ENCODE measurements around the gene OR56A1. TPM values are rescaled to one million over a fixed set of nuclear protein-coding genes. Genes with fewer than 3 reads are reported as not detected.

The OR56A1 gene
- total RNA-seq, 2 donors from 2014 or later, result not detected

- Histone ChIP-seq H3K9me3 (no peaks in the 10 kb centered on the region), H3K4me3 (no peak overlapping the region), H3K27ac (no peak overlapping the region), H3K4me1 (replicated peaks) (no peaks in the 10 kb centered on the region), H3K36me3 (no peaks in the 10 kb centered on the region), H3K27me3 (replicated peaks; ENCODE audit: insufficient read depth) (no peaks in the 10 kb centered on the region)
- TF ChIP-seq POLR2A (IDR thresholded peaks at IDR 0.05) (no peak), POLR2AphosphoS5 (IDR thresholded peaks at IDR 0.05) (no peak), CTCF (IDR thresholded peaks at IDR 0.05) (no peak)
- intact Hi-C loops (cut with DNase I), result no loop called here
- 20% methylated on average over 4 of the region's 4 CpGs for WGBS
- DNase-seq (ENCODE audit: low spot score), result no peak
Observed at GRCh38 chr11:6040874-6041273, 10.3 kb upstream of the OR56A1 start.

- H3K36me3 ChIP-seq, result no peaks in the 10 kb centered on the region
- TF ChIP-seq POLR2AphosphoS5 (IDR thresholded peaks at IDR 0.05) (no peak), CTCF (IDR thresholded peaks at IDR 0.05) (no peak), POLR2A (IDR thresholded peaks at IDR 0.05) (no peak)
- no peaks in the 10 kb centered on the region for H3K9me3 ChIP-seq
- no peaks in the 10 kb centered on the region for H3K27me3 ChIP-seq (replicated peaks; ENCODE audit: insufficient read depth)
- intact Hi-C loops (cut with DNase I), result loop anchor here (10.0 kb wide), 1 partner anchor 417 kb away; the partner anchor contains the start of gene HPX
- H3K27ac ChIP-seq, result no peak overlapping the region
- no peak overlapping the region for H3K4me3 ChIP-seq
- 96% methylated on average over 1 of the region's 1 CpG for WGBS
- no peak for DNase-seq (ENCODE audit: low spot score)
- no peaks in the 10 kb centered on the region for H3K4me1 ChIP-seq (replicated peaks)
Observed at GRCh38 chr11:6027501-6027900, 3.1 kb downstream of the OR56A1 start.

GRCh38 chr11:6025056-6025455 is 5.5 kb downstream of the OR56A1 start:
- no peaks in the 10 kb centered on the region for H3K4me1 ChIP-seq (replicated peaks)
- H3K27ac ChIP-seq, result no peak overlapping the region
- WGBS, result 64% methylated on average over 2 of the region's 2 CpGs
- H3K36me3 ChIP-seq, result no peaks in the 10 kb centered on the region
- H3K27me3 ChIP-seq (replicated peaks; ENCODE audit: insufficient read depth), result no peaks in the 10 kb centered on the region
- intact Hi-C loops (cut with DNase I), result loop anchor here (10.0 kb wide), 1 partner anchor 420 kb away; the partner anchor contains the start of gene HPX
- DNase-seq (ENCODE audit: low spot score), result no peak
- no peaks in the 10 kb centered on the region for H3K9me3 ChIP-seq
- no peak overlapping the region for H3K4me3 ChIP-seq
- TF ChIP-seq CTCF (IDR thresholded peaks at IDR 0.05), result no peak
- no peak for TF ChIP-seq POLR2A (IDR thresholded peaks at IDR 0.05)
- no peak for TF ChIP-seq POLR2AphosphoS5 (IDR thresholded peaks at IDR 0.05)

DNA sequence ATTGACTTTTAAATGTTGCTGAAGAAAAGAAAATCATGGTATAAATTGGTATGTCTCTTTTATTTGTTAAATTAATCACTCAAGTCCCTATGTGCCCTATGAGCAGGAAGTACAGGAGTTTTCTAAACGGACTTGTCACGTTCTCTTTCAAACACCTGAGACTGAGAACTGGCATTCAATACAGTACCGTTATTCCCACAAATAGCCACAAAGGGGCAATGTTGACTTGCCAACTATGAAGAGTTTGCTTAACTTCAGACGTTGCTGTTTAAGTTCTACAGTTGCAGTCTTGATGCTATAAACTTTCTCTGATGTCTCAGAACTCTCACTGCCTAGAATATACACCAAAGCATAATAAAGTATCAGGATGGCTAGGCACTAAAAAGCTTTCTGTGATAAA is 7.6 kb downstream of the OR56A1 start:
- DNase-seq (ENCODE audit: low spot score), result peak; percentile 7
- Histone ChIP-seq H3K27ac (no peak overlapping the region), H3K36me3 (no peaks in the 10 kb centered on the region), H3K27me3 (replicated peaks; ENCODE audit: insufficient read depth) (no peaks in the 10 kb centered on the region), H3K9me3 (no peaks in the 10 kb centered on the region), H3K4me3 (no peak overlapping the region), H3K4me1 (replicated peaks) (no peaks in the 10 kb centered on the region)
- intact Hi-C loops (cut with DNase I), result loop anchor here (5.0 to 10.0 kb wide), 3 partner anchors 294 to 422 kb away; partner anchors contain the start of gene HPX
- 1% methylated on average over 4 of the region's 4 CpGs for WGBS
- TF ChIP-seq POLR2A (IDR thresholded peaks at IDR 0.05), result no peak
- TF ChIP-seq POLR2AphosphoS5 (IDR thresholded peaks at IDR 0.05), result no peak
- TF ChIP-seq CTCF (IDR thresholded peaks at IDR 0.05), result peak in 3 of 4 experiments; percentile 29 to 59 (median 45)

GRCh38 chr11:6013042-6013441 is 17.5 kb downstream of the OR56A1 start:
- H3K27ac ChIP-seq, result no peak overlapping the region
- no peaks in the 10 kb centered on the region for H3K4me1 ChIP-seq (replicated peaks)
- intact Hi-C loops (cut with DNase I), result no loop called here
- H3K36me3 ChIP-seq, result no peaks in the 10 kb centered on the region
- no peak overlapping the region for H3K4me3 ChIP-seq
- TF ChIP-seq POLR2AphosphoS5 (IDR thresholded peaks at IDR 0.05), result no peak
- WGBS, result 86% methylated on average over 3 of the region's 3 CpGs
- H3K27me3 ChIP-seq (replicated peaks; ENCODE audit: insufficient read depth), result no peaks in the 10 kb centered on the region
- no peaks in the 10 kb centered on the region for H3K9me3 ChIP-seq
- no peak for DNase-seq (ENCODE audit: low spot score)

Data from prostate gland (tissue), 2 donors.